Adrenal gland (tissue), 12 donors: Measurements from ENCODE around the gene ERLIN1. TPM values are rescaled to one million over a fixed set of nuclear protein-coding genes. Genes with fewer than 3 reads are reported as not detected.

Source experiments
- DNase-seq, 7 donors: peaks; one replicate each; pipeline ENCODE4 v3.0.0-alpha.2; 2019 to 2020
- H3K27ac ChIP-seq, 5 donors: fragments of 200-600 bp; sonication (generic) in 4 of 5; 1 replicate in 3 of 5; 2 replicates in 2 of 5; pipeline versions ENCODE4 v1.5.1 to v1.8.0; 2016 to 2020; ENCODE audit warnings: mild to moderate bottlenecking in 1 of 5
- H3K27me3 ChIP-seq: fragments of 200-600 bp; 2 replicates; pipeline ENCODE4 v1.8.0; 2021
- H3K36me3 ChIP-seq, 2 donors: fragments of 200-600 bp; replicated peaks in 1 of 2; 1 replicate in 1 of 2; 2 replicates in 1 of 2; pipeline versions ENCODE4 v1.5.1 to v1.8.0; 2018 to 2022
- H3K4me1 ChIP-seq, 2 donors: fragments of 200-600 bp; replicated peaks in 1 of 2; 1 replicate in 1 of 2; 2 replicates in 1 of 2; pipeline versions ENCODE4 v1.5.1 to v1.8.0; 2018 to 2021
- H3K4me3 ChIP-seq, 4 donors: fragments of 200-600 bp; sonication (generic) in 3 of 4; one replicate each; pipeline ENCODE4 v1.5.1; 2016 to 2018
- H3K9me3 ChIP-seq, 3 donors: fragments of 200-600 bp; sonication (generic) in 1 of 3; replicated peaks in 1 of 3; 1 replicate in 2 of 3; 2 replicates in 1 of 3; pipeline versions ENCODE4 v1.5.1 to v1.8.0; 2016 to 2021
- POLR2A ChIP-seq, 2 donors: fragments of 450-650 bp; IDR thresholded peaks; one replicate each; pipeline ENCODE4 v1.6.1; 2017; ENCODE audit warnings: antibody characterized with exemption in 2 of 2, mild to moderate bottlenecking in 2 of 2, moderate library complexity in 1 of 2
- WGBS, 4 donors: extraction: QIAGEN DNeasy Blood & Tissue Kit in 2 of 4; methylation state at CpG; one replicate each; pipeline versions ENCODE4 v1.1.5 to v1.1.7; 2013 to 2017; 5-methylcytosine and 5-hydroxymethylcytosine counted together
- intact Hi-C, 2 donors: fragments of 100-400 bp; cut with DNase I; formaldehyde crosslinking; loops; one replicate each; pipeline versions ENCODE4 v1.14.1 to v1.15.0; 2022 to 2023
- polyA plus RNA-seq, 3 donors: library from polyadenylated mRNA; stranded (reverse); fragments of 200-250 nt in 2 of 3; fragments of 350-450 nt in 1 of 3; fragmentation: Illumina TruSeq in 1 of 3; extraction: RNeasy Lipid Tissue Mini Kit (QIAGEN cat#74804) in 1 of 3; gene quantifications; one replicate each; pipeline ENCODE4 v1.2.3, GENCODE V29; 2013 to 2014
- total RNA-seq, 9 donors: library from RNA; depleted of rRNA in 4 of 9; stranded (reverse); fragments of >200 nt in 4 of 9; fragments of 120-200 nt in 1 of 9; fragmentation: NEBNext Ultra II Directional in 1 of 9; extraction: Animal tissue kit (Norgen Biotek cat#: 25700) in 1 of 9; gene quantifications; one replicate each; pipeline versions ENCODE4 v1.1.0 to v1.2.4, GENCODE V29; 2013 to 2023
- TF ChIP-seq, protein P1 (sequence below), 6 experiments: fragments of 450-650 bp in 4 of 6; fragments of 200-600 bp in 2 of 6; sonication (generic) in 1 of 6; IDR thresholded peaks; 1 replicate in 5 of 6; 2 replicates in 1 of 6; pipeline versions ENCODE4 v1.5.1 to v1.8.0; 2016 to 2021; ENCODE audit warnings: antibody characterized with exemption in 6 of 6, mild to moderate bottlenecking in 2 of 6, moderate library complexity in 1 of 6
- donor health status: healthy with polysubstance abuse.
- donor health status: Bipolar disorder and iron deficiency.
- donor health status: DM: yes; HTN: yes; CAD: no.
- donor health status: DM: no; HTN: no; CAD: no.
- donor health status: DM: no; HTN: no; CAD: no.
- donor health status: DM: yes; HTN: yes; CAD: no.

Gene ERLIN1
- total and polyA plus RNA-seq, 12 donors = 3.6 to 32.8 (median 19.2) TPM

DNA sequence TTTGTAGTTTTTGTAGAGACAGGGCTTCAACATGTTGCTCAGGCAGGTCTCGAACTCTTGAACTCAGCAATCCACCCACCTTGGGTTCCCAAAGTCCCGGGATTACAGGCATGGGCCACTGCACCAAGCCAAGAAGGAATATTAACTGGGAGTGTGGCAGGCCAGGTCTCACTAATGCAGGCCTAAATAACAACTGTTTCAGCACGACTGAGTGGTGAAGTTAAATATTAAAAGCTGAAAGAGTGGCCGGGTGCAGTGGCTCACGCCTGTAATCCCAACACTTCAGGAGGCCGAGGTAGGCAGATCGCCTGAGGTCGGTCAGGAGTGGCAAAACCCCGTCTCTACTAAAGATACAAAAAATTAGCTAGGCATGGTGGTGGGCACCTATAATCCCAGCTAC lies 22.4 kb upstream of the ERLIN1 start:
- Histone ChIP-seq H3K27ac (no peak overlapping the region), H3K4me1 (no peaks in the 10 kb centered on the region), H3K9me3 (no peaks in the 10 kb centered on the region), H3K27me3 (no peaks in the 10 kb centered on the region), H3K4me3 (no peak overlapping the region), H3K36me3 (peaks cover 0 to 29% of the 10 kb centered on the region in 2 donors)
- no peak for DNase-seq
- intact Hi-C loops = no loop called here
- TF ChIP-seq, protein P1, sequence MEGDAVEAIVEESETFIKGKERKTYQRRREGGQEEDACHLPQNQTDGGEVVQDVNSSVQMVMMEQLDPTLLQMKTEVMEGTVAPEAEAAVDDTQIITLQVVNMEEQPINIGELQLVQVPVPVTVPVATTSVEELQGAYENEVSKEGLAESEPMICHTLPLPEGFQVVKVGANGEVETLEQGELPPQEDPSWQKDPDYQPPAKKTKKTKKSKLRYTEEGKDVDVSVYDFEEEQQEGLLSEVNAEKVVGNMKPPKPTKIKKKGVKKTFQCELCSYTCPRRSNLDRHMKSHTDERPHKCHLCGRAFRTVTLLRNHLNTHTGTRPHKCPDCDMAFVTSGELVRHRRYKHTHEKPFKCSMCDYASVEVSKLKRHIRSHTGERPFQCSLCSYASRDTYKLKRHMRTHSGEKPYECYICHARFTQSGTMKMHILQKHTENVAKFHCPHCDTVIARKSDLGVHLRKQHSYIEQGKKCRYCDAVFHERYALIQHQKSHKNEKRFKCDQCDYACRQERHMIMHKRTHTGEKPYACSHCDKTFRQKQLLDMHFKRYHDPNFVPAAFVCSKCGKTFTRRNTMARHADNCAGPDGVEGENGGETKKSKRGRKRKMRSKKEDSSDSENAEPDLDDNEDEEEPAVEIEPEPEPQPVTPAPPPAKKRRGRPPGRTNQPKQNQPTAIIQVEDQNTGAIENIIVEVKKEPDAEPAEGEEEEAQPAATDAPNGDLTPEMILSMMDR (IDR thresholded peaks at IDR 0.05) = no peak
- TF ChIP-seq POLR2A (IDR thresholded peaks at IDR 0.05) = no peak
- 91 to 99% (median 97%) methylated on average over 8 to 9 of the region's 9 CpGs for WGBS, 4 donors

DNA sequence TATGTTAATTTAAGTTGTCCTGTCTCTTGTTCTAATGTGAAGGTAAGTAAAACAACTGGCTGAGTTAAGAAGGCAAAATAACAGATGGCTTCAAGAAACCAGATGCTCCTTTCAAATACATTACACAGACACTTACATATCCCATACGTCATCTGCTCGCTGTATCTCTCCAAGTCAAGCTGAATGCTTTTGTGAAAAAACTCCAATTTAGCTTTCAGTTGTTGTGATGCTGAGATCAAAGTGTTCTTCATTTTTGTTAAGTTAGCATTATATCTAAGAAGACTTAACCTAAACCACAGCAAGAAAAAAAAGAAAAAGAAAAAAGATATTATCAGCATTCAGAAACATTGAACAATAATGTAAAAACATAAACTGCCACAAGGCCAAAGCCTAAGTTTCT lies 18.5 kb upstream of the ERLIN1 start:
- 92 to 98% (median 93%) methylated on average over 2 of the region's 2 CpGs for WGBS, 4 donors
- TF ChIP-seq, protein P1 (IDR thresholded peaks at IDR 0.05) = no peak
- no peak for TF ChIP-seq POLR2A (IDR thresholded peaks at IDR 0.05)
- Histone ChIP-seq H3K27ac (no peak overlapping the region), H3K9me3 (no peaks in the 10 kb centered on the region), H3K27me3 (no peaks in the 10 kb centered on the region), H3K4me1 (no peaks in the 10 kb centered on the region), H3K4me3 (no peak overlapping the region), H3K36me3 (peaks cover 0 to 56% of the 10 kb centered on the region in 2 donors)
- intact Hi-C loops = no loop called here
- DNase-seq = no peak

DNA sequence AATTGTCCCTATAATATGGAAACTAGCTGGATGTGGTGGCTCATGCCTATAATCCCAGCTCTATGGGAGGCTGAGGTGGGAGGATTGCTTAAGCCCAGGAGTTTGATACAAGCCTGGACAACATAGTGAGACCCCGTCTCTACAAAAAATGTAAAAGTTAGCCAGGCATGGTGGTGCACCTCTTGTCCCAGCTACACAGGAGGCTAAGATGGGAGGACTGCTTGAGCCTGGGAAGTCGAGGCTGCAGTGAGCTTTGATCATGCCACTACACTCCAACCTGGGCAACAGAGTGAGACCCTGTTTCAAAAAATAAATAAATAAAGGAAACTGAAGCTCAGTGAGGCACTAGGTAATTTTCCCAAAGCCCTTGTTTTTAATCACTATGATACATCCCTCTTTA lies 15.7 kb upstream of the ERLIN1 start:
- WGBS, 4 donors = 90 to 97% (median 95%) methylated on average over 2 of the region's 2 CpGs
- H3K4me3 ChIP-seq = no peak overlapping the region
- no peaks in the 10 kb centered on the region for H3K27me3 ChIP-seq
- intact Hi-C loops = no loop called here
- TF ChIP-seq POLR2A (IDR thresholded peaks at IDR 0.05) = no peak
- TF ChIP-seq, protein P1 (IDR thresholded peaks at IDR 0.05) = no peak
- no peak for DNase-seq
- H3K36me3 ChIP-seq = peaks cover 0 to 71% of the 10 kb centered on the region in 2 donors
- H3K4me1 ChIP-seq = no peaks in the 10 kb centered on the region
- H3K27ac ChIP-seq = no peak overlapping the region
- H3K9me3 ChIP-seq = no peaks in the 10 kb centered on the region

DNA sequence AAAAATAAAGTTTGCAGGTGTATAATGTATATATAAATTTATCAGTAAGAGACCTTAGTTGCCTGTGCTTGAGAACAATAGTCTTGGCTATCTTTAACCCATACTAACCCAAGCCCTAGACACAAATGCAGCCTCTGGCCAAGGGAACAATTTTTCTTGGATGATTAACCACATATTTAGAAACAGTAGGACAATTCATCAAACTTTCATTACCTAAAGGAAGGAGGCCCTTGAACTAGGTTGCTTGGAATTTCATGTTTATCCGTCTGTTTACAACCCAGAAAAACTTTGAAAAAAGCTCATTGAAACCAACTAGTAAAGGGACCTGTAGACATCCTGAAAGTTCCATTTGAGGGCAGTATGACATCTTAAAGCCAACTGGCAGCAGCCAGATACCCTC lies 8.9 kb upstream of the ERLIN1 start:
- intact Hi-C loops = no loop called here
- no peak overlapping the region for H3K4me3 ChIP-seq
- no peak overlapping the region for H3K27ac ChIP-seq
- H3K4me1 ChIP-seq = no peaks in the 10 kb centered on the region
- no peak for DNase-seq
- TF ChIP-seq, protein P1 (IDR thresholded peaks at IDR 0.05) = no peak
- TF ChIP-seq POLR2A (IDR thresholded peaks at IDR 0.05) = no peak
- H3K9me3 ChIP-seq = no peaks in the 10 kb centered on the region
- no peaks in the 10 kb centered on the region for H3K27me3 ChIP-seq
- 74 to 98% (median 81%) methylated on average over 1 of the region's 1 CpG for WGBS, 4 donors
- peaks cover 0 to 55% of the 10 kb centered on the region in 2 donors for H3K36me3 ChIP-seq
